Measurements from ENCODE around the gene KIT. TPM values are rescaled to one million over a fixed set of nuclear protein-coding genes. Genes with fewer than 3 reads are reported as not detected.

The KIT gene
- total and polyA plus RNA-seq, 2 donors (not counting 1 experiment from before 2014, with no cell fraction given) = 0.01 TPM; not detected in 1

DNA sequence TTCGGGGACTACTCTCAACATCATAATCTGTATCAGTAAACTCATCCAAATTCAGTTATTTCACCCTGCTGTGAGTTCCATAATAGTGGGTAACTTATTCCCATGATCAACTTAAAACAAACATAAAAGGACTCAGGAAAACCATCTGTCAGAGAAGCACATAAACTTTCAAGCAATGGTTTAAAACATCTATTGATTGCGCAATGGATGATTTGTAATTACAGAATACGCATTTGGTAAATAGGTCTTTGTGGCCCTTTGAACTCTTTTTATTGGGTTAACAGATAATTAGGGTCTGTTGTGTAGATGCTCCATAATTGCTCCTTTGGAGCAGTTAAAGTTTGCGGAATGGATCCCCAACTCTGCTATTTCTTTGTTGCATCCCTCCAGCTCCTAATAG, 115.3 kb downstream of the KIT start:
- ATAC-seq (ENCODE audit: low read depth) (no peak), DNase-seq (no peak)
- no peak overlapping the region for H3K27ac ChIP-seq (ENCODE audit: low read length in 2 of 2)
- intact Hi-C loops (cut with micrococcal nuclease) = no loop called here
- H3K27me3 ChIP-seq (replicated peaks in 1 of 4; ENCODE audit: control extremely low read depth in 1 of 4, control insufficient read depth in 3 of 4, insufficient read depth in 4 of 4, low read length in 3 of 4) = no peaks in the 10 kb centered on the region
- H3K79me2 ChIP-seq (ENCODE audit: control insufficient read depth, insufficient read depth, low read length) = no peaks in the 10 kb centered on the region
- no peaks in the 10 kb centered on the region for H3K9me3 ChIP-seq (ENCODE audit: control extremely low read depth in 1 of 3, control insufficient read depth in 2 of 3, insufficient read depth in 1 of 3, low read length in 2 of 3)
- no peak overlapping the region for H3K4me3 ChIP-seq (ENCODE audit: control extremely low read depth in 1 of 5, extremely low read depth in 1 of 5, insufficient read depth in 1 of 5, low read depth in 2 of 5, low read length in 4 of 5)
- no peak for TF ChIP-seq EZH2 (IDR thresholded peaks at IDR 0.05; ENCODE audit: borderline replicate concordance, insufficient read depth, low read depth, low read length, poor library complexity, severe bottlenecking)
- TF ChIP-seq, protein P1, sequence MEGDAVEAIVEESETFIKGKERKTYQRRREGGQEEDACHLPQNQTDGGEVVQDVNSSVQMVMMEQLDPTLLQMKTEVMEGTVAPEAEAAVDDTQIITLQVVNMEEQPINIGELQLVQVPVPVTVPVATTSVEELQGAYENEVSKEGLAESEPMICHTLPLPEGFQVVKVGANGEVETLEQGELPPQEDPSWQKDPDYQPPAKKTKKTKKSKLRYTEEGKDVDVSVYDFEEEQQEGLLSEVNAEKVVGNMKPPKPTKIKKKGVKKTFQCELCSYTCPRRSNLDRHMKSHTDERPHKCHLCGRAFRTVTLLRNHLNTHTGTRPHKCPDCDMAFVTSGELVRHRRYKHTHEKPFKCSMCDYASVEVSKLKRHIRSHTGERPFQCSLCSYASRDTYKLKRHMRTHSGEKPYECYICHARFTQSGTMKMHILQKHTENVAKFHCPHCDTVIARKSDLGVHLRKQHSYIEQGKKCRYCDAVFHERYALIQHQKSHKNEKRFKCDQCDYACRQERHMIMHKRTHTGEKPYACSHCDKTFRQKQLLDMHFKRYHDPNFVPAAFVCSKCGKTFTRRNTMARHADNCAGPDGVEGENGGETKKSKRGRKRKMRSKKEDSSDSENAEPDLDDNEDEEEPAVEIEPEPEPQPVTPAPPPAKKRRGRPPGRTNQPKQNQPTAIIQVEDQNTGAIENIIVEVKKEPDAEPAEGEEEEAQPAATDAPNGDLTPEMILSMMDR (IDR thresholded peaks at IDR 0.05) = no peak
- Mint-ChIP-seq H3K4me3 (no peak overlapping the region), H3K4me1 (no peaks in the 10 kb centered on the region), H3K27me3 (peaks cover 7% of the 10 kb centered on the region), H3K9me3 (ENCODE audit: insufficient read depth) (no peaks in the 10 kb centered on the region), H3K27ac (no peak overlapping the region)
- H3K36me3 ChIP-seq (replicated peaks in 1 of 2; ENCODE audit: control extremely low read depth in 1 of 2, control insufficient read depth in 1 of 2, extremely low read depth in 1 of 2, insufficient read depth in 2 of 2, low read length in 1 of 2) = no peaks in the 10 kb centered on the region
- POLR2A ChIA-PET = no interaction called here
- CTCF ChIA-PET = no interaction called here
- WGBS (ENCODE audit: insufficient coverage) = 93% methylated on average over 3 of the region's 4 CpGs
- H3K4me1 ChIP-seq (ENCODE audit: control insufficient read depth in 2 of 2, insufficient read depth in 2 of 2, low read length in 2 of 2) = no peaks in the 10 kb centered on the region
- H2AFZ ChIP-seq (ENCODE audit: insufficient read depth, low read depth, low read length, poor library complexity, severe bottlenecking) = no peak overlapping the region
- no peak overlapping the region for H3K4me2 ChIP-seq (replicated peaks; ENCODE audit: low read depth, low read length, poor library complexity, severe bottlenecking)
- no peaks in the 10 kb centered on the region for H4K20me1 ChIP-seq (ENCODE audit: control insufficient read depth, insufficient read depth, low read length, poor library complexity, severe bottlenecking)
- no peak overlapping the region for H3K9ac ChIP-seq (ENCODE audit: low read length)

DNA sequence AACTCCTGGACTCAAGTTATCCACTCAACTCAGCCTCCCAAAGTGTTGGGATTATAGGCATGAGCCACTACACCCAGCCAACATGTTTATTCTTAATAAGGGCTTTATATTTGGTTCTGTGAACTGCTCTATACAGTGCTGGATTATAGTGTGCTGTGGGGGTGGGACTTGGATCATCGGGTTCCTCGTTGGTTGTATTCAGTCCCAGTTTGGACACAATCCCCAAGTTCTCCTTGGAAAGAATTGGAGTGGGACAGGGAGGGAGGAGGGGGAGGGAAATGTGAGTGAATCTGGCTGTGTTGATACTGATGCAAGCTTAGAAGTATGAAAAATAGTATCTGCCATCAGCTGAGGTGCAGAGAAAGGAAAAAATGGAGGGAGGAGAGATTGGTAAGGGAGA, 121.3 kb downstream of the KIT start:
- no peaks in the 10 kb centered on the region for H3K9me3 Mint-ChIP-seq (ENCODE audit: insufficient read depth)
- H3K36me3 ChIP-seq (replicated peaks in 1 of 2; ENCODE audit: control extremely low read depth in 1 of 2, control insufficient read depth in 1 of 2, extremely low read depth in 1 of 2, insufficient read depth in 2 of 2, low read length in 1 of 2) = no peaks in the 10 kb centered on the region
- no peaks in the 10 kb centered on the region for H3K4me1 ChIP-seq (ENCODE audit: control insufficient read depth in 2 of 2, insufficient read depth in 2 of 2, low read length in 2 of 2)
- ChIA-PET CTCF (no interaction called here), POLR2A (no interaction called here)
- no peak for TF ChIP-seq EZH2 (IDR thresholded peaks at IDR 0.05; ENCODE audit: borderline replicate concordance, insufficient read depth, low read depth, low read length, poor library complexity, severe bottlenecking)
- TF ChIP-seq, protein P1 (IDR thresholded peaks at IDR 0.05) = no peak
- H3K79me2 ChIP-seq (ENCODE audit: control insufficient read depth, insufficient read depth, low read length) = no peaks in the 10 kb centered on the region
- H3K27ac Mint-ChIP-seq = no peak overlapping the region
- H3K4me3 ChIP-seq (ENCODE audit: control extremely low read depth in 1 of 5, extremely low read depth in 1 of 5, insufficient read depth in 1 of 5, low read depth in 2 of 5, low read length in 4 of 5) = no peak overlapping the region
- no peaks in the 10 kb centered on the region for H3K9me3 ChIP-seq (ENCODE audit: control extremely low read depth in 1 of 3, control insufficient read depth in 2 of 3, insufficient read depth in 1 of 3, low read length in 2 of 3)
- DNase-seq = no peak
- peaks cover 2% of the 10 kb centered on the region for H3K4me1 Mint-ChIP-seq
- ATAC-seq (ENCODE audit: low read depth) = no peak
- no peak overlapping the region for H3K9ac ChIP-seq (ENCODE audit: low read length)
- no peak overlapping the region for H3K27ac ChIP-seq (ENCODE audit: low read length in 2 of 2)
- intact Hi-C loops (cut with micrococcal nuclease) = no loop called here
- no peak overlapping the region for H2AFZ ChIP-seq (ENCODE audit: insufficient read depth, low read depth, low read length, poor library complexity, severe bottlenecking)
- H4K20me1 ChIP-seq (ENCODE audit: control insufficient read depth, insufficient read depth, low read length, poor library complexity, severe bottlenecking) = no peaks in the 10 kb centered on the region
- H3K4me3 Mint-ChIP-seq = no peak overlapping the region
- 100% methylated on average over 2 of the region's 2 CpGs for WGBS (ENCODE audit: insufficient coverage)
- no peak overlapping the region for H3K4me2 ChIP-seq (replicated peaks; ENCODE audit: low read depth, low read length, poor library complexity, severe bottlenecking)
- H3K27me3 ChIP-seq (replicated peaks in 1 of 4; ENCODE audit: control extremely low read depth in 1 of 4, control insufficient read depth in 3 of 4, insufficient read depth in 4 of 4, low read length in 3 of 4) = no peaks in the 10 kb centered on the region
- peaks cover 4% of the 10 kb centered on the region for H3K27me3 Mint-ChIP-seq
